Measurements from ENCODE around the gene TP53TG5. TPM values are rescaled to one million over a fixed set of nuclear protein-coding genes. Genes with fewer than 3 reads are reported as not detected.

TP53TG5 gene
- polyA plus RNA-seq, 1 donor (not counting 4 experiments of a cell fraction or from before 2014, with no cell fraction given) = not detected

DNA sequence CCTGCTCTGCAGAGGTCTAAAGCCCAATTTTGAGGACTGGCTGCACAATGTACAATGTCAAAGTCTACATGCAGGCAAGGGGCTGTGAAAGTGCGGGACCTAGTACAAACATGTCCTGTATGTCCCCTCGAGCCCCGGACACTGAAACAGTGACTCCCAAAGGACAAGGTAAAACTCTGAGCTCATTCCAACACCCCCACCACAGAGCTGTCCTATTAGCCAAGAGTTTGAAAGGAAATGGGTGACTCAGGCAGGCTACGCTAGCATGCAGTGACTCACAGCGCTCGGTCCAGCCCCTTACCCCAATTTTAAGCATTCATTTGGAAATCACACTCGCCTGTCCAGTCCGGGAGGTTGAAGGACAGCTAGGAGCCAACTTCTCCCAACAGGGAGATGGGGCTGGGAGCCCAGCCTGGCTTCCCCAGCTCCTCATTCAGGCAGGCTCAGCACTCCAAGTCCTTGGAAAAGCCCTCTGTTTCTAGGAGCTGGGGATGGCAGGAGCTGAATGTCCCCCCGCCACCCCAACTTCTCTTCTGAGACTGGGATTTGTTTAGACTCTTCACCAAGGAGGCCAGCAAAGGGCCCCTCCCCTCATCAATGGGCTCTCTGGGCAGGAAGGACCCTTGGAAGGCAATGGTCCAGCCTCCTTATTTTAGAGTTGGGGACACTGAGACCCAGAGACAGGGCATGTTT lies 33.8 kb downstream of the TP53TG5 start:
- H3K4me3 ChIP-seq (ENCODE audit: control insufficient read depth in 2 of 3, extremely low read depth in 1 of 3, insufficient read depth in 2 of 3, low read depth in 1 of 3, low read length in 3 of 3) = peak overlapping the region; percentile 92 to 100 (median 99)
- H3K79me2 ChIP-seq (ENCODE audit: control insufficient read depth, insufficient read depth, low read length) = peaks cover 87% of the 10 kb centered on the region
- peak overlapping the region; percentile 77 for H3K4me2 ChIP-seq (ENCODE audit: control insufficient read depth, extremely low read depth, insufficient read depth, low read depth, low read length)
- no peaks in the 10 kb centered on the region for H3K27me3 ChIP-seq (ENCODE audit: control insufficient read depth, extremely low read depth, insufficient read depth, low read length)
- H3K9ac ChIP-seq (ENCODE audit: control insufficient read depth, extremely low read depth, insufficient read depth, low read length) = peak overlapping the region; percentile 99
- dilution Hi-C loops (cut with MboI; ENCODE audit: extremely low pct_ligation_motif_present, low sequenced_read_pairs) = no loop called here
- no peak overlapping the region for H2AFZ ChIP-seq (ENCODE audit: control insufficient read depth, low read length)
- H3K36me3 ChIP-seq (ENCODE audit: control insufficient read depth in 2 of 2, extremely low read depth in 1 of 2, insufficient read depth in 2 of 2, low read length in 2 of 2) = peaks cover 8 to 32% of the 10 kb centered on the region in 2 experiments
- peaks cover 8% of the 10 kb centered on the region for H4K20me1 ChIP-seq (ENCODE audit: control insufficient read depth, extremely low read depth, insufficient read depth, low read length)
- DNase-seq (ENCODE audit: low read depth, low spot score) (no peak), FAIRE-seq (peak; percentile 44)
- peaks cover 81% of the 10 kb centered on the region for H3K4me1 ChIP-seq (ENCODE audit: control insufficient read depth, extremely low read depth, insufficient read depth, low read length)
- H3K9me1 ChIP-seq (ENCODE audit: control insufficient read depth, extremely low read depth, insufficient read depth, low read length) = peaks cover 2% of the 10 kb centered on the region
- TF ChIP-seq, protein P1, sequence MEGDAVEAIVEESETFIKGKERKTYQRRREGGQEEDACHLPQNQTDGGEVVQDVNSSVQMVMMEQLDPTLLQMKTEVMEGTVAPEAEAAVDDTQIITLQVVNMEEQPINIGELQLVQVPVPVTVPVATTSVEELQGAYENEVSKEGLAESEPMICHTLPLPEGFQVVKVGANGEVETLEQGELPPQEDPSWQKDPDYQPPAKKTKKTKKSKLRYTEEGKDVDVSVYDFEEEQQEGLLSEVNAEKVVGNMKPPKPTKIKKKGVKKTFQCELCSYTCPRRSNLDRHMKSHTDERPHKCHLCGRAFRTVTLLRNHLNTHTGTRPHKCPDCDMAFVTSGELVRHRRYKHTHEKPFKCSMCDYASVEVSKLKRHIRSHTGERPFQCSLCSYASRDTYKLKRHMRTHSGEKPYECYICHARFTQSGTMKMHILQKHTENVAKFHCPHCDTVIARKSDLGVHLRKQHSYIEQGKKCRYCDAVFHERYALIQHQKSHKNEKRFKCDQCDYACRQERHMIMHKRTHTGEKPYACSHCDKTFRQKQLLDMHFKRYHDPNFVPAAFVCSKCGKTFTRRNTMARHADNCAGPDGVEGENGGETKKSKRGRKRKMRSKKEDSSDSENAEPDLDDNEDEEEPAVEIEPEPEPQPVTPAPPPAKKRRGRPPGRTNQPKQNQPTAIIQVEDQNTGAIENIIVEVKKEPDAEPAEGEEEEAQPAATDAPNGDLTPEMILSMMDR (optimal IDR thresholded peaks at IDR 0.05 in 1 of 3, IDR thresholded peaks at IDR 0.05 in 1 of 3, conservative IDR thresholded peaks at IDR 0.05 in 1 of 3; ENCODE audit: extremely low read depth in 1 of 3, insufficient read depth in 2 of 3, low read length in 3 of 3) = no peak
- no peak for TF ChIP-seq EZH2 (IDR thresholded peaks at IDR 0.05; ENCODE audit: low read length)
- H3K27ac ChIP-seq (ENCODE audit: control insufficient read depth, insufficient read depth, low read length) = peak overlapping the region; percentile 98
- H3K9me3 ChIP-seq (ENCODE audit: control insufficient read depth, low read depth, low read length) = no peaks in the 10 kb centered on the region

GRCh38 chr20:45343532-45344167 lies 34.5 kb downstream of the TP53TG5 start:
- Histone ChIP-seq H3K79me2 (ENCODE audit: control insufficient read depth, insufficient read depth, low read length) (peaks cover 94% of the 10 kb centered on the region), H3K36me3 (ENCODE audit: control insufficient read depth in 2 of 2, extremely low read depth in 1 of 2, insufficient read depth in 2 of 2, low read length in 2 of 2) (peaks cover 11 to 35% of the 10 kb centered on the region in 2 experiments), H2AFZ (ENCODE audit: control insufficient read depth, low read length) (no peak overlapping the region), H4K20me1 (ENCODE audit: control insufficient read depth, extremely low read depth, insufficient read depth, low read length) (peaks cover 8% of the 10 kb centered on the region), H3K4me1 (ENCODE audit: control insufficient read depth, extremely low read depth, insufficient read depth, low read length) (peaks cover 84% of the 10 kb centered on the region), H3K4me2 (ENCODE audit: control insufficient read depth, extremely low read depth, insufficient read depth, low read depth, low read length) (peak overlapping the region; percentile 77), H3K9me1 (ENCODE audit: control insufficient read depth, extremely low read depth, insufficient read depth, low read length) (peaks cover 2% of the 10 kb centered on the region), H3K9me3 (ENCODE audit: control insufficient read depth, low read depth, low read length) (no peaks in the 10 kb centered on the region), H3K27me3 (ENCODE audit: control insufficient read depth, extremely low read depth, insufficient read depth, low read length) (no peaks in the 10 kb centered on the region), H3K27ac (ENCODE audit: control insufficient read depth, insufficient read depth, low read length) (peak overlapping the region; percentile 98), H3K4me3 (ENCODE audit: control insufficient read depth in 2 of 3, extremely low read depth in 1 of 3, insufficient read depth in 2 of 3, low read depth in 1 of 3, low read length in 3 of 3) (peak overlapping the region; percentile 17 to 100 (median 99)), H3K9ac (ENCODE audit: control insufficient read depth, extremely low read depth, insufficient read depth, low read length) (peak overlapping the region; percentile 99)
- dilution Hi-C loops (cut with MboI; ENCODE audit: extremely low pct_ligation_motif_present, low sequenced_read_pairs) = no loop called here
- TF ChIP-seq, protein P1 (optimal IDR thresholded peaks at IDR 0.05 in 1 of 3, IDR thresholded peaks at IDR 0.05 in 1 of 3, conservative IDR thresholded peaks at IDR 0.05 in 1 of 3; ENCODE audit: extremely low read depth in 1 of 3, insufficient read depth in 2 of 3, low read length in 3 of 3) = no peak
- no peak for TF ChIP-seq EZH2 (IDR thresholded peaks at IDR 0.05; ENCODE audit: low read length)
- no peak for FAIRE-seq
- no peak for DNase-seq (ENCODE audit: low read depth, low spot score)

Measured in keratinocyte (primary cell).